H9 (cell line): ENCODE results near the gene GXYLT2. TPM values are rescaled to one million over a fixed set of nuclear protein-coding genes. Genes with fewer than 3 reads are reported as not detected.
A peak's percentile ranks its signal among the peaks of the same experiment; 100 is the strongest.

Experiments
- DNase-seq: peaks from one replicate; pipeline ENCODE4 v3.0.0-alpha.2; 2017
- H2AFZ ChIP-seq: one replicate; pipeline ENCODE4 v1.6.1; 2013; ENCODE audit warnings: mild to moderate bottlenecking, low read length, control low read depth, moderate library complexity
- H2AK5ac ChIP-seq: 2 replicates; pipeline ENCODE4 v1.6.1; 2013; ENCODE audit warnings: low read length, control low read depth, mixed read lengths; ENCODE audit not compliant: insufficient read length
- H2BK120ac ChIP-seq: one replicate; pipeline ENCODE4 v1.6.1; 2013; ENCODE audit warnings: low read depth, mild to moderate bottlenecking, low read length, control low read depth, inconsistent platforms; ENCODE audit not compliant: poor library complexity, severe bottlenecking
- H2BK12ac ChIP-seq: 2 replicates; pipeline ENCODE4 v1.6.1; 2013; ENCODE audit warnings: low read length, control low read depth, mixed read lengths, low read depth; ENCODE audit not compliant: insufficient read length
- H2BK15ac ChIP-seq: 2 replicates; pipeline ENCODE4 v1.6.1; 2013; ENCODE audit warnings: low read depth, low read length, control low read depth
- H2BK20ac ChIP-seq: one replicate; pipeline ENCODE4 v1.6.1; 2013; ENCODE audit warnings: low read depth, mild to moderate bottlenecking, low read length, control low read depth, inconsistent platforms; ENCODE audit not compliant: poor library complexity, severe bottlenecking
- H2BK5ac ChIP-seq: 2 replicates; pipeline ENCODE4 v1.6.1; 2013; ENCODE audit warnings: low read length, control low read depth, mixed read lengths; ENCODE audit not compliant: insufficient read length
- H3K14ac ChIP-seq: 2 replicates; pipeline ENCODE4 v1.6.1; 2013; ENCODE audit warnings: low read length, control low read depth; ENCODE audit not compliant: insufficient read depth
- H3K18ac ChIP-seq: 2 replicates; pipeline ENCODE4 v1.6.1; 2013; ENCODE audit warnings: low read depth, mild to moderate bottlenecking, mixed read lengths, low read length, control low read depth; ENCODE audit not compliant: insufficient read length
- H3K23ac ChIP-seq: 2 replicates; pipeline ENCODE4 v1.6.1; 2013; ENCODE audit warnings: low read length, control low read depth, mixed read lengths, low read depth; ENCODE audit not compliant: insufficient read length
- H3K23me2 ChIP-seq: 2 replicates; pipeline ENCODE4 v1.6.1; 2013; ENCODE audit warnings: low read depth, mild to moderate bottlenecking, mixed read lengths, low read length, control low read depth; ENCODE audit not compliant: insufficient read length, poor library complexity, severe bottlenecking
- H3K27ac ChIP-seq: 2 replicates; pipeline ENCODE4 v1.5.1; 2013; ENCODE audit warnings: low read length, control low read depth, mixed read lengths, low read depth; ENCODE audit not compliant: insufficient read length
- H3K27me3 ChIP-seq: 2 replicates; pipeline ENCODE4 v1.6.1; 2013; ENCODE audit warnings: low read length, control low read depth, inconsistent platforms; ENCODE audit not compliant: insufficient read depth
- H3K4ac ChIP-seq: 2 replicates; pipeline ENCODE4 v1.6.1; 2013; ENCODE audit warnings: low read depth, mild to moderate bottlenecking, control low read depth, inconsistent platforms, low read length, moderate library complexity
- H3K4me1 ChIP-seq: 2 replicates; pipeline ENCODE4 v1.6.1; 2013; ENCODE audit warnings: low read length, control low read depth, inconsistent platforms; ENCODE audit not compliant: insufficient read depth
- H3K4me2 ChIP-seq: 2 replicates; pipeline ENCODE4 v1.6.1; 2013; ENCODE audit warnings: low read length, control low read depth, mixed read lengths; ENCODE audit not compliant: insufficient read length, insufficient read depth
- H3K56ac ChIP-seq: 2 replicates; pipeline ENCODE4 v1.6.1; 2013; ENCODE audit warnings: low read depth, mild to moderate bottlenecking, mixed read lengths, low read length, control low read depth; ENCODE audit not compliant: insufficient read length
- H3K79me1 ChIP-seq: 2 replicates; pipeline ENCODE4 v1.6.1; 2013; ENCODE audit warnings: low read depth, mild to moderate bottlenecking, moderate library complexity, low read length, control low read depth, inconsistent platforms; ENCODE audit not compliant: insufficient read depth, poor library complexity, severe bottlenecking
- H3K79me2 ChIP-seq: 2 replicates; pipeline ENCODE4 v1.6.1; 2013; ENCODE audit warnings: low read length, control low read depth, inconsistent platforms; ENCODE audit not compliant: insufficient read depth
- H3K9ac ChIP-seq: 2 replicates; pipeline ENCODE4 v1.6.1; 2013; ENCODE audit warnings: low read length, control low read depth, mixed read lengths; ENCODE audit not compliant: insufficient read length; ENCODE audit errors: extremely low read depth
- H3K9me3 ChIP-seq: one replicate; pipeline ENCODE4 v1.6.1; 2013; ENCODE audit warnings: low read depth, low read length, inconsistent platforms; ENCODE audit not compliant: control insufficient read depth
- H3T11ph ChIP-seq: one replicate; pipeline ENCODE4 v1.6.1; 2013; ENCODE audit warnings: mild to moderate bottlenecking, low read length, control low read depth, inconsistent platforms
- H4K20me1 ChIP-seq: one replicate; pipeline ENCODE4 v1.6.1; 2013; ENCODE audit not compliant: control insufficient read depth, insufficient read length, insufficient read depth
- H4K5ac ChIP-seq: 2 replicates; pipeline ENCODE4 v1.6.1; 2013; ENCODE audit warnings: low read depth, mild to moderate bottlenecking, mixed read lengths, low read length, control low read depth; ENCODE audit not compliant: insufficient read length
- H4K8ac ChIP-seq: replicated peaks from 2 replicates; pipeline ENCODE4 v1.6.1; 2013; ENCODE audit warnings: low read length, control low read depth, mixed read lengths, low read depth; ENCODE audit not compliant: insufficient read length
- H4K91ac ChIP-seq: 2 replicates; pipeline ENCODE4 v1.6.1; 2013; ENCODE audit warnings: low read depth, mild to moderate bottlenecking, moderate library complexity, mixed read lengths, low read length, control low read depth; ENCODE audit not compliant: insufficient read length
- H3K27ac Mint-ChIP-seq, 3 experiments: 2 replicates in 2 of 3; 3 replicates in 1 of 3; pipeline ENCODE4 v1.8.0; 2020 to 2021; ENCODE audit warnings: mixed read lengths in 3 of 3, mild to moderate bottlenecking in 1 of 3, moderate library complexity in 1 of 3
- H3K27me3 Mint-ChIP-seq: 2 replicates; pipeline ENCODE4 v1.8.0; 2021; ENCODE audit warnings: low read depth, mild to moderate bottlenecking, moderate library complexity, mixed read lengths
- H3K36me3 Mint-ChIP-seq, 3 experiments: 2 replicates in 2 of 3; 3 replicates in 1 of 3; pipeline ENCODE4 v1.8.0; 2020 to 2021; ENCODE audit warnings: low read depth in 3 of 3, mixed read lengths in 3 of 3; ENCODE audit not compliant: insufficient read depth in 1 of 3
- H3K4me1 Mint-ChIP-seq, 2 experiments: 2 replicates each; pipeline ENCODE4 v1.8.0; 2020; ENCODE audit warnings: mixed read lengths in 2 of 2
- H3K4me3 Mint-ChIP-seq, 2 experiments: 2 replicates in 1 of 2; 3 replicates in 1 of 2; pipeline ENCODE4 v1.8.0; 2020 to 2021; ENCODE audit warnings: mild to moderate bottlenecking in 2 of 2, mixed read lengths in 2 of 2, moderate library complexity in 1 of 2
- H3K9me3 Mint-ChIP-seq, 2 experiments: 2 replicates in 1 of 2; 3 replicates in 1 of 2; pipeline ENCODE4 v1.8.0; 2020; ENCODE audit warnings: mild to moderate bottlenecking in 2 of 2, mixed read lengths in 2 of 2, moderate library complexity in 1 of 2
- WGBS: extraction: QIAGEN DNeasy Blood & Tissue Kit; methylation state at CpG from one replicate; pipeline ENCODE4 v1.1.7; 2013; ENCODE audit warnings: missing lambda C conversion rate, low lambda C conversion rate, mixed read lengths; ENCODE audit not compliant: insufficient read length; ENCODE audit errors: extremely low coverage; 5-methylcytosine and 5-hydroxymethylcytosine counted together
- total RNA-seq: library from RNA; stranded (reverse); gene quantifications from 2 replicates; pipeline ENCODE4 v1.2.1, GENCODE V29; 2021
- TF ChIP-seq, protein P1 (sequence below): fragments of 200-600 bp; sonication (generic); conservative IDR thresholded peaks from 3 replicates; pipeline ENCODE4 v1.8.0; 2021; ENCODE audit warnings: antibody characterized with exemption, mild to moderate bottlenecking

The GXYLT2 gene
- total RNA-seq, 1 experiment from 2014 or later = 2.0 TPM

DNA sequence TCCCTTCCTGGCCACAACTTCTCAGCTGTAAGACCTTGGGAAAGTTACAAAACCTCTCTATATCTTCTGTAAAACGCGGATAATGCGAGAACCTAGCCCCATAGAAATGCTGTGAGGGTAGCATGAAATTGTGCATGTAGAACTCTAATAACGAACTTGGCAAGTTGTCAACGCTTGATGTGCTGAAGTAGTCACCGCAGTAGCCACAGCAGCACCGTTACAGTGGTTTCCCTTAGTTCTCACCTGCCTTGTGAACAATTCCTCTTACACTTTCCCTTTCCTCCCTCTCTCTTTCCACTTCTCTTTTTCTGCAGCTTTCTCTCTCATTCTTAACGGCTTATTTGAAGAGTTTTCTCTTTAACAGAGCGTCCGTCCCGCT lies 39.2 kb upstream of the GXYLT2 start:
- H3K27me3 Mint-ChIP-seq = peaks cover 28% of the 10 kb centered on the region
- H3K27ac ChIP-seq = no peak overlapping the region
- TF ChIP-seq, protein P1, sequence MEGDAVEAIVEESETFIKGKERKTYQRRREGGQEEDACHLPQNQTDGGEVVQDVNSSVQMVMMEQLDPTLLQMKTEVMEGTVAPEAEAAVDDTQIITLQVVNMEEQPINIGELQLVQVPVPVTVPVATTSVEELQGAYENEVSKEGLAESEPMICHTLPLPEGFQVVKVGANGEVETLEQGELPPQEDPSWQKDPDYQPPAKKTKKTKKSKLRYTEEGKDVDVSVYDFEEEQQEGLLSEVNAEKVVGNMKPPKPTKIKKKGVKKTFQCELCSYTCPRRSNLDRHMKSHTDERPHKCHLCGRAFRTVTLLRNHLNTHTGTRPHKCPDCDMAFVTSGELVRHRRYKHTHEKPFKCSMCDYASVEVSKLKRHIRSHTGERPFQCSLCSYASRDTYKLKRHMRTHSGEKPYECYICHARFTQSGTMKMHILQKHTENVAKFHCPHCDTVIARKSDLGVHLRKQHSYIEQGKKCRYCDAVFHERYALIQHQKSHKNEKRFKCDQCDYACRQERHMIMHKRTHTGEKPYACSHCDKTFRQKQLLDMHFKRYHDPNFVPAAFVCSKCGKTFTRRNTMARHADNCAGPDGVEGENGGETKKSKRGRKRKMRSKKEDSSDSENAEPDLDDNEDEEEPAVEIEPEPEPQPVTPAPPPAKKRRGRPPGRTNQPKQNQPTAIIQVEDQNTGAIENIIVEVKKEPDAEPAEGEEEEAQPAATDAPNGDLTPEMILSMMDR = no peak
- H3K56ac ChIP-seq = no peak overlapping the region
- peak overlapping the region; percentile 40 for H2AFZ ChIP-seq
- no peak overlapping the region for H2BK120ac ChIP-seq
- H3K4me2 ChIP-seq = peak overlapping the region; percentile 83
- H2BK12ac ChIP-seq = no peak overlapping the region
- no peak overlapping the region for H3K14ac ChIP-seq
- peaks cover 2% of the 10 kb centered on the region; the same call in 1 of the 2 replicates for H3K27me3 ChIP-seq
- no peak overlapping the region for H2BK15ac ChIP-seq
- H2AK5ac ChIP-seq = no peak overlapping the region
- no peaks in the 10 kb centered on the region; the same call in 1 of the 2 replicates for H3K79me2 ChIP-seq
- H3K23ac ChIP-seq = no peak overlapping the region
- H3K4me1 ChIP-seq = no peaks in the 10 kb centered on the region
- H3K18ac ChIP-seq = no peak overlapping the region
- DNase-seq = no peak
- H4K5ac ChIP-seq = no peak overlapping the region
- no peak overlapping the region for H3T11ph ChIP-seq
- H4K91ac ChIP-seq = no peak overlapping the region
- no peak overlapping the region for H3K4ac ChIP-seq
- H3K9me3 Mint-ChIP-seq = no peaks in the 10 kb centered on the region
- no peaks in the 10 kb centered on the region for H3K79me1 ChIP-seq
- H2BK5ac ChIP-seq = no peak overlapping the region
- no peak overlapping the region for H4K8ac ChIP-seq
- no peak overlapping the region for H2BK20ac ChIP-seq
- WGBS = no CpG with 5 or more reads among the region's 11 CpGs
- H4K20me1 ChIP-seq = no peaks in the 10 kb centered on the region
- H3K9ac ChIP-seq = no peak overlapping the region
- no peaks in the 10 kb centered on the region for H3K36me3 Mint-ChIP-seq
- no peaks in the 10 kb centered on the region for H3K9me3 ChIP-seq
- peaks cover 12% of the 10 kb centered on the region for H3K23me2 ChIP-seq
- no peak overlapping the region for H3K27ac Mint-ChIP-seq
- H3K4me3 Mint-ChIP-seq = peak overlapping the region; percentile 92 to 95
- peaks cover 17 to 25% of the 10 kb centered on the region in 2 experiments for H3K4me1 Mint-ChIP-seq
